H9 (cell line): ENCODE measurements around the gene EPPIN. TPM values are rescaled to one million over a fixed set of nuclear protein-coding genes. Genes with fewer than 3 reads are reported as not detected.

ENCODE experiments used
- DNase-seq: peaks from one replicate; pipeline ENCODE4 v3.0.0-alpha.2; 2017
- H2AFZ ChIP-seq: one replicate; pipeline ENCODE4 v1.6.1; 2013; ENCODE audit warnings: mild to moderate bottlenecking, low read length, control low read depth, moderate library complexity
- H2AK5ac ChIP-seq: 2 replicates; pipeline ENCODE4 v1.6.1; 2013; ENCODE audit warnings: low read length, control low read depth, mixed read lengths; ENCODE audit not compliant: insufficient read length
- H2BK120ac ChIP-seq: one replicate; pipeline ENCODE4 v1.6.1; 2013; ENCODE audit warnings: low read depth, mild to moderate bottlenecking, low read length, control low read depth, inconsistent platforms; ENCODE audit not compliant: poor library complexity, severe bottlenecking
- H2BK12ac ChIP-seq: 2 replicates; pipeline ENCODE4 v1.6.1; 2013; ENCODE audit warnings: low read length, control low read depth, mixed read lengths, low read depth; ENCODE audit not compliant: insufficient read length
- H2BK15ac ChIP-seq: 2 replicates; pipeline ENCODE4 v1.6.1; 2013; ENCODE audit warnings: low read depth, low read length, control low read depth
- H2BK20ac ChIP-seq: one replicate; pipeline ENCODE4 v1.6.1; 2013; ENCODE audit warnings: low read depth, mild to moderate bottlenecking, low read length, control low read depth, inconsistent platforms; ENCODE audit not compliant: poor library complexity, severe bottlenecking
- H2BK5ac ChIP-seq: 2 replicates; pipeline ENCODE4 v1.6.1; 2013; ENCODE audit warnings: low read length, control low read depth, mixed read lengths; ENCODE audit not compliant: insufficient read length
- H3K14ac ChIP-seq: 2 replicates; pipeline ENCODE4 v1.6.1; 2013; ENCODE audit warnings: low read length, control low read depth; ENCODE audit not compliant: insufficient read depth
- H3K18ac ChIP-seq: 2 replicates; pipeline ENCODE4 v1.6.1; 2013; ENCODE audit warnings: low read depth, mild to moderate bottlenecking, mixed read lengths, low read length, control low read depth; ENCODE audit not compliant: insufficient read length
- H3K23ac ChIP-seq: 2 replicates; pipeline ENCODE4 v1.6.1; 2013; ENCODE audit warnings: low read length, control low read depth, mixed read lengths, low read depth; ENCODE audit not compliant: insufficient read length
- H3K23me2 ChIP-seq: 2 replicates; pipeline ENCODE4 v1.6.1; 2013; ENCODE audit warnings: low read depth, mild to moderate bottlenecking, mixed read lengths, low read length, control low read depth; ENCODE audit not compliant: insufficient read length, poor library complexity, severe bottlenecking
- H3K27ac ChIP-seq: 2 replicates; pipeline ENCODE4 v1.5.1; 2013; ENCODE audit warnings: low read length, control low read depth, mixed read lengths, low read depth; ENCODE audit not compliant: insufficient read length
- H3K27me3 ChIP-seq: 2 replicates; pipeline ENCODE4 v1.6.1; 2013; ENCODE audit warnings: low read length, control low read depth, inconsistent platforms; ENCODE audit not compliant: insufficient read depth
- H3K4ac ChIP-seq: 2 replicates; pipeline ENCODE4 v1.6.1; 2013; ENCODE audit warnings: low read depth, mild to moderate bottlenecking, control low read depth, inconsistent platforms, low read length, moderate library complexity
- H3K4me1 ChIP-seq: 2 replicates; pipeline ENCODE4 v1.6.1; 2013; ENCODE audit warnings: low read length, control low read depth, inconsistent platforms; ENCODE audit not compliant: insufficient read depth
- H3K4me2 ChIP-seq: 2 replicates; pipeline ENCODE4 v1.6.1; 2013; ENCODE audit warnings: low read length, control low read depth, mixed read lengths; ENCODE audit not compliant: insufficient read length, insufficient read depth
- H3K56ac ChIP-seq: 2 replicates; pipeline ENCODE4 v1.6.1; 2013; ENCODE audit warnings: low read depth, mild to moderate bottlenecking, mixed read lengths, low read length, control low read depth; ENCODE audit not compliant: insufficient read length
- H3K79me1 ChIP-seq: 2 replicates; pipeline ENCODE4 v1.6.1; 2013; ENCODE audit warnings: low read depth, mild to moderate bottlenecking, moderate library complexity, low read length, control low read depth, inconsistent platforms; ENCODE audit not compliant: insufficient read depth, poor library complexity, severe bottlenecking
- H3K79me2 ChIP-seq: 2 replicates; pipeline ENCODE4 v1.6.1; 2013; ENCODE audit warnings: low read length, control low read depth, inconsistent platforms; ENCODE audit not compliant: insufficient read depth
- H3K9ac ChIP-seq: 2 replicates; pipeline ENCODE4 v1.6.1; 2013; ENCODE audit warnings: low read length, control low read depth, mixed read lengths; ENCODE audit not compliant: insufficient read length; ENCODE audit errors: extremely low read depth
- H3K9me3 ChIP-seq: one replicate; pipeline ENCODE4 v1.6.1; 2013; ENCODE audit warnings: low read depth, low read length, inconsistent platforms; ENCODE audit not compliant: control insufficient read depth
- H3T11ph ChIP-seq: one replicate; pipeline ENCODE4 v1.6.1; 2013; ENCODE audit warnings: mild to moderate bottlenecking, low read length, control low read depth, inconsistent platforms
- H4K20me1 ChIP-seq: one replicate; pipeline ENCODE4 v1.6.1; 2013; ENCODE audit not compliant: control insufficient read depth, insufficient read length, insufficient read depth
- H4K5ac ChIP-seq: 2 replicates; pipeline ENCODE4 v1.6.1; 2013; ENCODE audit warnings: low read depth, mild to moderate bottlenecking, mixed read lengths, low read length, control low read depth; ENCODE audit not compliant: insufficient read length
- H4K8ac ChIP-seq: replicated peaks from 2 replicates; pipeline ENCODE4 v1.6.1; 2013; ENCODE audit warnings: low read length, control low read depth, mixed read lengths, low read depth; ENCODE audit not compliant: insufficient read length
- H4K91ac ChIP-seq: 2 replicates; pipeline ENCODE4 v1.6.1; 2013; ENCODE audit warnings: low read depth, mild to moderate bottlenecking, moderate library complexity, mixed read lengths, low read length, control low read depth; ENCODE audit not compliant: insufficient read length
- H3K27ac Mint-ChIP-seq, 3 experiments: 2 replicates in 2 of 3; 3 replicates in 1 of 3; pipeline ENCODE4 v1.8.0; 2020 to 2021; ENCODE audit warnings: mixed read lengths in 3 of 3, mild to moderate bottlenecking in 1 of 3, moderate library complexity in 1 of 3
- H3K27me3 Mint-ChIP-seq: 2 replicates; pipeline ENCODE4 v1.8.0; 2021; ENCODE audit warnings: low read depth, mild to moderate bottlenecking, moderate library complexity, mixed read lengths
- H3K36me3 Mint-ChIP-seq, 3 experiments: 2 replicates in 2 of 3; 3 replicates in 1 of 3; pipeline ENCODE4 v1.8.0; 2020 to 2021; ENCODE audit warnings: low read depth in 3 of 3, mixed read lengths in 3 of 3; ENCODE audit not compliant: insufficient read depth in 1 of 3
- H3K4me1 Mint-ChIP-seq, 2 experiments: 2 replicates each; pipeline ENCODE4 v1.8.0; 2020; ENCODE audit warnings: mixed read lengths in 2 of 2
- H3K4me3 Mint-ChIP-seq, 2 experiments: 2 replicates in 1 of 2; 3 replicates in 1 of 2; pipeline ENCODE4 v1.8.0; 2020 to 2021; ENCODE audit warnings: mild to moderate bottlenecking in 2 of 2, mixed read lengths in 2 of 2, moderate library complexity in 1 of 2
- H3K9me3 Mint-ChIP-seq, 2 experiments: 2 replicates in 1 of 2; 3 replicates in 1 of 2; pipeline ENCODE4 v1.8.0; 2020; ENCODE audit warnings: mild to moderate bottlenecking in 2 of 2, mixed read lengths in 2 of 2, moderate library complexity in 1 of 2
- CTCF ChIP-seq: fragments of 200-600 bp; sonication (generic); conservative IDR thresholded peaks from 3 replicates; pipeline ENCODE4 v1.8.0; 2021; ENCODE audit warnings: antibody characterized with exemption, mild to moderate bottlenecking
- WGBS: extraction: QIAGEN DNeasy Blood & Tissue Kit; methylation state at CpG from one replicate; pipeline ENCODE4 v1.1.7; 2013; ENCODE audit warnings: missing lambda C conversion rate, low lambda C conversion rate, mixed read lengths; ENCODE audit not compliant: insufficient read length; ENCODE audit errors: extremely low coverage; 5-methylcytosine and 5-hydroxymethylcytosine counted together
- total RNA-seq: library from RNA; stranded (reverse); gene quantifications from 2 replicates; pipeline ENCODE4 v1.2.1, GENCODE V29; 2021

Gene EPPIN
- total RNA-seq, 1 experiment from 2014 or later, result not detected

DNA sequence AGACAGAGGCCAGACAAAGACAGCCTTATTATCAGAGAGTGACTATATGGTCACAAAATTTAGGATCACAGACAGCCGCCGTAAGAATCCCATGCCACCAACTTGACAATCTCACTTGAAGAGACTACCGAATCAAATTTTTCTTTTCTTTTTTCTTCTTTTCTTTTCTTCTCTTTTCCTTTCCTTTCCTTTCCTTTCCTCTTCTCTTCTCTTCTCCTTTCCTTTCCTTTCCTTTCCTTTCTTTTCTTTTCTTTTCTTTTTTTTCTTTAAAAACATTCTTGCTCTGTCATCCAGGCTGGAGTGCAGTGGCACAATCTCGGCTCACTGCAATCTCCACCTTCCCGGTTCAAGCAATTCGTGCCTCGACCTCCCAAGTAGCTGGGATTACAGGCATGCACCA is 1.2 kb upstream of the EPPIN start:
- Histone ChIP-seq H2BK20ac (no peak overlapping the region), H3K79me2 (no peaks in the 10 kb centered on the region), H3K23me2 (no peaks in the 10 kb centered on the region), H4K8ac (no peak overlapping the region), H4K20me1 (no peaks in the 10 kb centered on the region), H3K4me1 (no peaks in the 10 kb centered on the region), H3K27ac (no peak overlapping the region), H2AFZ (no peak overlapping the region), H3K9ac (no peak overlapping the region), H3K4me2 (no peak overlapping the region), H3K56ac (no peak overlapping the region), H2AK5ac (no peak overlapping the region), H4K5ac (no peak overlapping the region), H4K91ac (no peak overlapping the region), H2BK15ac (no peak overlapping the region), H2BK5ac (no peak overlapping the region), H3T11ph (no peak overlapping the region), H3K27me3 (no peaks in the 10 kb centered on the region), H3K4ac (no peak overlapping the region), H3K18ac (no peak overlapping the region), H3K23ac (no peak overlapping the region), H3K14ac (no peak overlapping the region), H3K79me1 (no peaks in the 10 kb centered on the region), H2BK120ac (no peak overlapping the region), H2BK12ac (no peak overlapping the region), H3K9me3 (no peaks in the 10 kb centered on the region)
- no peaks in the 10 kb centered on the region; the same call in 1 of the 2 replicates for H3K27me3 Mint-ChIP-seq
- peaks cover 0 to 5% (median 0%) of the 10 kb centered on the region in 3 experiments; a peak in 2 of 7 replicates for H3K36me3 Mint-ChIP-seq
- peaks cover 0 to 8% of the 10 kb centered on the region in 2 experiments; a peak in 2 of 5 replicates for H3K9me3 Mint-ChIP-seq
- no CpG with 5 or more reads among the region's 7 CpGs for WGBS
- peaks cover 2 to 9% of the 10 kb centered on the region in 2 experiments; a peak in 2 of 4 replicates for H3K4me1 Mint-ChIP-seq
- DNase-seq, result no peak
- H3K4me3 Mint-ChIP-seq, result no peak overlapping the region
- H3K27ac Mint-ChIP-seq, result no peak overlapping the region
- no peak for TF ChIP-seq CTCF
